Measurements from ENCODE around the gene B3GALT2.

B3GALT2 gene

GRCh38 chr1:193144999-193145398 lies 41.4 kb downstream of the B3GALT2 start:
- TF ChIP-seq CTCF (IDR thresholded peaks at IDR 0.05) = no peak
- Histone ChIP-seq H3K4me3 (ENCODE audit: low read depth, low read length) (no peak overlapping the region), H3K79me2 (no peaks in the 10 kb centered on the region), H3K27me3 (ENCODE audit: control insufficient read depth, insufficient read depth, low read length) (no peaks in the 10 kb centered on the region), H2AFZ (no peak overlapping the region), H3K4me1 (no peaks in the 10 kb centered on the region), H3K4me2 (ENCODE audit: low read length) (no peak overlapping the region), H3K9ac (no peak overlapping the region), H3K36me3 (ENCODE audit: control insufficient read depth, insufficient read depth, low read length) (no peaks in the 10 kb centered on the region), H3K9me3 (ENCODE audit: control insufficient read depth, low read length) (no peaks in the 10 kb centered on the region), H3K27ac (no peak overlapping the region)

GRCh38 chr1:193144361-193144938 lies 42.0 kb downstream of the B3GALT2 start:
- H3K4me2 ChIP-seq (ENCODE audit: low read length) = no peak overlapping the region
- H3K27me3 ChIP-seq (ENCODE audit: control insufficient read depth, insufficient read depth, low read length) = no peaks in the 10 kb centered on the region
- no peak for TF ChIP-seq CTCF (IDR thresholded peaks at IDR 0.05)
- H3K9me3 ChIP-seq (ENCODE audit: control insufficient read depth, low read length) = no peaks in the 10 kb centered on the region
- no peaks in the 10 kb centered on the region for H3K4me1 ChIP-seq
- no peaks in the 10 kb centered on the region for H3K36me3 ChIP-seq (ENCODE audit: control insufficient read depth, insufficient read depth, low read length)
- no peaks in the 10 kb centered on the region for H3K79me2 ChIP-seq
- H3K9ac ChIP-seq = no peak overlapping the region
- H3K27ac ChIP-seq = no peak overlapping the region
- no peak overlapping the region for H2AFZ ChIP-seq
- H3K4me3 ChIP-seq (ENCODE audit: low read depth, low read length) = no peak overlapping the region

- H2AFZ ChIP-seq = no peak overlapping the region
- no peaks in the 10 kb centered on the region for H3K4me1 ChIP-seq
- H3K79me2 ChIP-seq = no peaks in the 10 kb centered on the region
- H3K36me3 ChIP-seq (ENCODE audit: control insufficient read depth, insufficient read depth, low read length) = no peaks in the 10 kb centered on the region
- no peak for TF ChIP-seq CTCF (IDR thresholded peaks at IDR 0.05)
- H3K4me3 ChIP-seq (ENCODE audit: low read depth, low read length) = no peak overlapping the region
- H3K27ac ChIP-seq = no peak overlapping the region
- H3K9ac ChIP-seq = no peak overlapping the region
- no peak overlapping the region for H3K4me2 ChIP-seq (ENCODE audit: low read length)
- no peaks in the 10 kb centered on the region for H3K27me3 ChIP-seq (ENCODE audit: control insufficient read depth, insufficient read depth, low read length)
- no peaks in the 10 kb centered on the region for H3K9me3 ChIP-seq (ENCODE audit: control insufficient read depth, low read length)
Observed at GRCh38 chr1:193143285-193143684, 43.1 kb downstream of the B3GALT2 start.

GRCh38 chr1:193142409-193142808 lies 44.0 kb downstream of the B3GALT2 start:
- H2AFZ ChIP-seq = no peak overlapping the region
- no peaks in the 10 kb centered on the region for H3K4me1 ChIP-seq
- H3K27me3 ChIP-seq (ENCODE audit: control insufficient read depth, insufficient read depth, low read length) = no peaks in the 10 kb centered on the region
- no peak overlapping the region for H3K9ac ChIP-seq
- H3K79me2 ChIP-seq = no peaks in the 10 kb centered on the region
- no peak overlapping the region for H3K27ac ChIP-seq
- TF ChIP-seq CTCF (IDR thresholded peaks at IDR 0.05) = no peak
- no peaks in the 10 kb centered on the region for H3K9me3 ChIP-seq (ENCODE audit: control insufficient read depth, low read length)
- H3K4me3 ChIP-seq (ENCODE audit: low read depth, low read length) = no peak overlapping the region
- no peaks in the 10 kb centered on the region for H3K36me3 ChIP-seq (ENCODE audit: control insufficient read depth, insufficient read depth, low read length)
- H3K4me2 ChIP-seq (ENCODE audit: low read length) = no peak overlapping the region

GRCh38 chr1:193141804-193142203 lies 44.6 kb downstream of the B3GALT2 start:
- no peak overlapping the region for H3K9ac ChIP-seq
- no peak overlapping the region for H3K4me2 ChIP-seq (ENCODE audit: low read length)
- no peaks in the 10 kb centered on the region for H3K79me2 ChIP-seq
- no peak overlapping the region for H3K27ac ChIP-seq
- no peak for TF ChIP-seq CTCF (IDR thresholded peaks at IDR 0.05)
- no peak overlapping the region for H2AFZ ChIP-seq
- no peak overlapping the region for H3K4me3 ChIP-seq (ENCODE audit: low read depth, low read length)
- no peaks in the 10 kb centered on the region for H3K27me3 ChIP-seq (ENCODE audit: control insufficient read depth, insufficient read depth, low read length)
- H3K36me3 ChIP-seq (ENCODE audit: control insufficient read depth, insufficient read depth, low read length) = no peaks in the 10 kb centered on the region
- no peaks in the 10 kb centered on the region for H3K4me1 ChIP-seq
- H3K9me3 ChIP-seq (ENCODE audit: control insufficient read depth, low read length) = no peaks in the 10 kb centered on the region
